Progenitor cell of endocrine pancreas (in vitro differentiated cells): ENCODE results near the gene ZNF497. TPM values are rescaled to one million over a fixed set of nuclear protein-coding genes. Genes with fewer than 3 reads are reported as not detected.

Source experiments
- DNase-seq: peaks from one replicate; pipeline ENCODE4 v3.0.0; 2021; ENCODE audit warnings: low spot score; ENCODE audit not compliant: unreplicated experiment
- H3K27ac Mint-ChIP-seq: 2 replicates; pipeline ENCODE4 v1.8.0; 2021; ENCODE audit warnings: mild to moderate bottlenecking, moderate library complexity, mixed read lengths
- H3K27me3 Mint-ChIP-seq: 2 replicates; pipeline ENCODE4 v1.8.0; 2021; ENCODE audit warnings: mixed read lengths
- H3K36me3 Mint-ChIP-seq: 2 replicates; pipeline ENCODE4 v1.8.0; 2022; ENCODE audit warnings: mixed read lengths; ENCODE audit not compliant: insufficient read depth
- H3K4me1 Mint-ChIP-seq: 2 replicates; pipeline ENCODE4 v1.8.0; 2021; ENCODE audit warnings: low read depth, mixed read lengths
- H3K4me3 Mint-ChIP-seq: 2 replicates; pipeline ENCODE4 v1.8.0; 2021; ENCODE audit warnings: low read depth, mild to moderate bottlenecking, moderate library complexity, mixed read lengths
- H3K9me3 Mint-ChIP-seq: 2 replicates; pipeline ENCODE4 v1.8.0; 2021; ENCODE audit warnings: low read depth, mixed read lengths
- total RNA-seq: library from RNA; stranded (reverse); gene quantifications from 2 replicates; pipeline ENCODE4 v1.2.1, GENCODE V29; 2021
- TF ChIP-seq, protein P1 (sequence below): fragments of 200-600 bp; sonication (generic); IDR thresholded peaks from one replicate; pipeline ENCODE4 v1.5.0; 2021; ENCODE audit warnings: antibody characterized with exemption, mild to moderate bottlenecking; ENCODE audit not compliant: unreplicated experiment

The ZNF497 gene
- total RNA-seq, 1 donor from 2014 or later = 13.4 TPM

- no peaks in the 10 kb centered on the region for H3K9me3 Mint-ChIP-seq
- no peaks in the 10 kb centered on the region for H3K4me1 Mint-ChIP-seq
- H3K27me3 Mint-ChIP-seq = no peaks in the 10 kb centered on the region
- no peak for DNase-seq
- no peak overlapping the region for H3K27ac Mint-ChIP-seq
- H3K36me3 Mint-ChIP-seq = peaks cover 9% of the 10 kb centered on the region
- TF ChIP-seq, protein P1, sequence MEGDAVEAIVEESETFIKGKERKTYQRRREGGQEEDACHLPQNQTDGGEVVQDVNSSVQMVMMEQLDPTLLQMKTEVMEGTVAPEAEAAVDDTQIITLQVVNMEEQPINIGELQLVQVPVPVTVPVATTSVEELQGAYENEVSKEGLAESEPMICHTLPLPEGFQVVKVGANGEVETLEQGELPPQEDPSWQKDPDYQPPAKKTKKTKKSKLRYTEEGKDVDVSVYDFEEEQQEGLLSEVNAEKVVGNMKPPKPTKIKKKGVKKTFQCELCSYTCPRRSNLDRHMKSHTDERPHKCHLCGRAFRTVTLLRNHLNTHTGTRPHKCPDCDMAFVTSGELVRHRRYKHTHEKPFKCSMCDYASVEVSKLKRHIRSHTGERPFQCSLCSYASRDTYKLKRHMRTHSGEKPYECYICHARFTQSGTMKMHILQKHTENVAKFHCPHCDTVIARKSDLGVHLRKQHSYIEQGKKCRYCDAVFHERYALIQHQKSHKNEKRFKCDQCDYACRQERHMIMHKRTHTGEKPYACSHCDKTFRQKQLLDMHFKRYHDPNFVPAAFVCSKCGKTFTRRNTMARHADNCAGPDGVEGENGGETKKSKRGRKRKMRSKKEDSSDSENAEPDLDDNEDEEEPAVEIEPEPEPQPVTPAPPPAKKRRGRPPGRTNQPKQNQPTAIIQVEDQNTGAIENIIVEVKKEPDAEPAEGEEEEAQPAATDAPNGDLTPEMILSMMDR = no peak
- H3K4me3 Mint-ChIP-seq = no peak overlapping the region
These were observed 6.2 kb upstream of the ZNF497 start for GRCh38 chr19:58368561-58369360.

- DNase-seq = no peak
- Mint-ChIP-seq H3K9me3 (no peaks in the 10 kb centered on the region), H3K27me3 (no peaks in the 10 kb centered on the region), H3K4me3 (no peak overlapping the region), H3K27ac (no peak overlapping the region), H3K4me1 (no peaks in the 10 kb centered on the region), H3K36me3 (peaks cover 9% of the 10 kb centered on the region)
- TF ChIP-seq, protein P1 = no peak
These were observed 5.3 kb upstream of the ZNF497 start for GRCh38 chr19:58367698-58368454.

DNA sequence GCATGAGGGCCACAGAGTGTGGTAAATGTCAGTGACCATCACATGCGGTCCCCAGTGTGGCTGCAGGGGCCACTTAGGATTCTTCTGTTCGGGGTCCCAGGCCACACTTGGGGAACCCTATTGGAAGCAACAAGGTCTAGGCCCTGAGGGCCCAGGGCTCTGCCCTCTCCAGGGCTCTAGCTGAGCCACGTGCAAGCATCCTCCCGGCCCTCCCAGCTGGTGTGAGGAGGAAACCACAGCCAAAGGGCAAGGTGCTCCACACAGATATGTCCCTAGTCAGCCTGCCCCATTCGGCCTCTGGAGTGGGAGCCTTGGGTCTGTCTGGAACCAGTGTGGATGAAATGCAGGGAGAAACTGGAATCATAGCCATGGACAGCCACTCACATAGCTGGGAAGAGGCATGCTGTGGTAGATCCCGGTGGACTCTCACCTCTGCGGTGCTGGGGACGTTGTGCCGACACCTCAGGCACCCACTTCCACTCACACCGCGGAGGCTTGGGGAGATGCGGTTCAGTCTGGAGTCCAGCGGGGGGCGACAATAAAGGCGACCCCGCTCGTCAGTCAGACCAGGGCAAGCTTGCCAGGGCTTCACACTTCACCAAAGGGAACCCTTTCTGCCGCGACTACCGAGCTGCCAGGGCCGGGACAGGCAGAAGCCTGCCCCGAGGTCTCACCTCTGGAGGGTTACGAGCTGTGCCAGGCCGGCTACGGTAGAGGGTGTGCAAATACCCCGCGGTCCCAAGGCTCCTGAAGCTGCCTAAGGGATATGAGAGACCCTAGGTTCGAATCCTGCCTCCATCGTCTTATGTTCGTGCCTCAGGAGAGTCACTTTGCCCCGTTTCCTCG, 4.3 kb upstream of the ZNF497 start:
- Mint-ChIP-seq H3K9me3 (no peaks in the 10 kb centered on the region), H3K27ac (no peak overlapping the region), H3K36me3 (peaks cover 9% of the 10 kb centered on the region), H3K27me3 (no peaks in the 10 kb centered on the region), H3K4me1 (peaks cover 2% of the 10 kb centered on the region), H3K4me3 (no peak overlapping the region)
- TF ChIP-seq, protein P1 = no peak
- DNase-seq = no peak

DNA sequence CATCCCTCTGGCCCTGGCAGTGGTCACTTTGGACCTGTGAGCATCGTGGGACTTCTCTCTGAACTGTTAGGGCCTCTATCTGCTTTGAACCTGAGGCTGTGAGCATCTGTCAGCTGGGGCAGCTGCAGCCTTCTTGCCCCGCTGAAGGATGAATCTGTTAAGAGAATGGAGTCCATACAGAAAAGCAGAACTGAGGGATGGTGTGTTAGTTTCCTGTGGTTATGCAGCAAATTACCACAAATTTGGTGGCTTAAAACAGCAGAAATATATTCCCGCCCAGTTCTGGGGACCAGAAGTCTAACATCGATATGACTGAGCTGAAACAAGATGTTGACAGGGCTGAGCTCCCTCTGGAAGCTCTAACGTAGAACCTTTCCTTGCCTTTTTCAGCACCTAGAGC, 1.6 kb upstream of the ZNF497 start:
- no peak for DNase-seq
- Mint-ChIP-seq H3K27ac (no peak overlapping the region), H3K36me3 (peaks cover 3% of the 10 kb centered on the region), H3K27me3 (no peaks in the 10 kb centered on the region), H3K4me1 (peaks cover 6% of the 10 kb centered on the region), H3K4me3 (no peak overlapping the region), H3K9me3 (no peaks in the 10 kb centered on the region)
- TF ChIP-seq, protein P1 = no peak

- peak; percentile 53 for DNase-seq
- H3K9me3 Mint-ChIP-seq = no peaks in the 10 kb centered on the region
- TF ChIP-seq, protein P1 = no peak
- H3K4me1 Mint-ChIP-seq = peaks cover 6% of the 10 kb centered on the region
- H3K4me3 Mint-ChIP-seq = peak overlapping the region; percentile 98
- H3K36me3 Mint-ChIP-seq = no peaks in the 10 kb centered on the region
- H3K27me3 Mint-ChIP-seq = no peaks in the 10 kb centered on the region
- peak overlapping the region; percentile 99 for H3K27ac Mint-ChIP-seq
These were observed 665 bp downstream of the ZNF497 start for GRCh38 chr19:58361900-58362271.
